H9 (cell line): ENCODE results near the gene PTK7. TPM values are rescaled to one million over a fixed set of nuclear protein-coding genes. Genes with fewer than 3 reads are reported as not detected.

Experiments
- DNase-seq: peaks from one replicate; pipeline ENCODE4 v3.0.0-alpha.2; 2017
- H2AFZ ChIP-seq: one replicate; pipeline ENCODE4 v1.6.1; 2013; ENCODE audit warnings: mild to moderate bottlenecking, low read length, control low read depth, moderate library complexity
- H2AK5ac ChIP-seq: 2 replicates; pipeline ENCODE4 v1.6.1; 2013; ENCODE audit warnings: low read length, control low read depth, mixed read lengths; ENCODE audit not compliant: insufficient read length
- H2BK120ac ChIP-seq: one replicate; pipeline ENCODE4 v1.6.1; 2013; ENCODE audit warnings: low read depth, mild to moderate bottlenecking, low read length, control low read depth, inconsistent platforms; ENCODE audit not compliant: poor library complexity, severe bottlenecking
- H2BK12ac ChIP-seq: 2 replicates; pipeline ENCODE4 v1.6.1; 2013; ENCODE audit warnings: low read length, control low read depth, mixed read lengths, low read depth; ENCODE audit not compliant: insufficient read length
- H2BK15ac ChIP-seq: 2 replicates; pipeline ENCODE4 v1.6.1; 2013; ENCODE audit warnings: low read depth, low read length, control low read depth
- H2BK20ac ChIP-seq: one replicate; pipeline ENCODE4 v1.6.1; 2013; ENCODE audit warnings: low read depth, mild to moderate bottlenecking, low read length, control low read depth, inconsistent platforms; ENCODE audit not compliant: poor library complexity, severe bottlenecking
- H2BK5ac ChIP-seq: 2 replicates; pipeline ENCODE4 v1.6.1; 2013; ENCODE audit warnings: low read length, control low read depth, mixed read lengths; ENCODE audit not compliant: insufficient read length
- H3K14ac ChIP-seq: 2 replicates; pipeline ENCODE4 v1.6.1; 2013; ENCODE audit warnings: low read length, control low read depth; ENCODE audit not compliant: insufficient read depth
- H3K18ac ChIP-seq: 2 replicates; pipeline ENCODE4 v1.6.1; 2013; ENCODE audit warnings: low read depth, mild to moderate bottlenecking, mixed read lengths, low read length, control low read depth; ENCODE audit not compliant: insufficient read length
- H3K23ac ChIP-seq: 2 replicates; pipeline ENCODE4 v1.6.1; 2013; ENCODE audit warnings: low read length, control low read depth, mixed read lengths, low read depth; ENCODE audit not compliant: insufficient read length
- H3K23me2 ChIP-seq: 2 replicates; pipeline ENCODE4 v1.6.1; 2013; ENCODE audit warnings: low read depth, mild to moderate bottlenecking, mixed read lengths, low read length, control low read depth; ENCODE audit not compliant: insufficient read length, poor library complexity, severe bottlenecking
- H3K27ac ChIP-seq: 2 replicates; pipeline ENCODE4 v1.5.1; 2013; ENCODE audit warnings: low read length, control low read depth, mixed read lengths, low read depth; ENCODE audit not compliant: insufficient read length
- H3K27me3 ChIP-seq: 2 replicates; pipeline ENCODE4 v1.6.1; 2013; ENCODE audit warnings: low read length, control low read depth, inconsistent platforms; ENCODE audit not compliant: insufficient read depth
- H3K4ac ChIP-seq: 2 replicates; pipeline ENCODE4 v1.6.1; 2013; ENCODE audit warnings: low read depth, mild to moderate bottlenecking, control low read depth, inconsistent platforms, low read length, moderate library complexity
- H3K4me1 ChIP-seq: 2 replicates; pipeline ENCODE4 v1.6.1; 2013; ENCODE audit warnings: low read length, control low read depth, inconsistent platforms; ENCODE audit not compliant: insufficient read depth
- H3K4me2 ChIP-seq: 2 replicates; pipeline ENCODE4 v1.6.1; 2013; ENCODE audit warnings: low read length, control low read depth, mixed read lengths; ENCODE audit not compliant: insufficient read length, insufficient read depth
- H3K56ac ChIP-seq: 2 replicates; pipeline ENCODE4 v1.6.1; 2013; ENCODE audit warnings: low read depth, mild to moderate bottlenecking, mixed read lengths, low read length, control low read depth; ENCODE audit not compliant: insufficient read length
- H3K79me1 ChIP-seq: 2 replicates; pipeline ENCODE4 v1.6.1; 2013; ENCODE audit warnings: low read depth, mild to moderate bottlenecking, moderate library complexity, low read length, control low read depth, inconsistent platforms; ENCODE audit not compliant: insufficient read depth, poor library complexity, severe bottlenecking
- H3K79me2 ChIP-seq: 2 replicates; pipeline ENCODE4 v1.6.1; 2013; ENCODE audit warnings: low read length, control low read depth, inconsistent platforms; ENCODE audit not compliant: insufficient read depth
- H3K9ac ChIP-seq: 2 replicates; pipeline ENCODE4 v1.6.1; 2013; ENCODE audit warnings: low read length, control low read depth, mixed read lengths; ENCODE audit not compliant: insufficient read length; ENCODE audit errors: extremely low read depth
- H3K9me3 ChIP-seq: one replicate; pipeline ENCODE4 v1.6.1; 2013; ENCODE audit warnings: low read depth, low read length, inconsistent platforms; ENCODE audit not compliant: control insufficient read depth
- H3T11ph ChIP-seq: one replicate; pipeline ENCODE4 v1.6.1; 2013; ENCODE audit warnings: mild to moderate bottlenecking, low read length, control low read depth, inconsistent platforms
- H4K20me1 ChIP-seq: one replicate; pipeline ENCODE4 v1.6.1; 2013; ENCODE audit not compliant: control insufficient read depth, insufficient read length, insufficient read depth
- H4K5ac ChIP-seq: 2 replicates; pipeline ENCODE4 v1.6.1; 2013; ENCODE audit warnings: low read depth, mild to moderate bottlenecking, mixed read lengths, low read length, control low read depth; ENCODE audit not compliant: insufficient read length
- H4K8ac ChIP-seq: replicated peaks from 2 replicates; pipeline ENCODE4 v1.6.1; 2013; ENCODE audit warnings: low read length, control low read depth, mixed read lengths, low read depth; ENCODE audit not compliant: insufficient read length
- H4K91ac ChIP-seq: 2 replicates; pipeline ENCODE4 v1.6.1; 2013; ENCODE audit warnings: low read depth, mild to moderate bottlenecking, moderate library complexity, mixed read lengths, low read length, control low read depth; ENCODE audit not compliant: insufficient read length
- H3K27ac Mint-ChIP-seq, 3 experiments: 2 replicates in 2 of 3; 3 replicates in 1 of 3; pipeline ENCODE4 v1.8.0; 2020 to 2021; ENCODE audit warnings: mixed read lengths in 3 of 3, mild to moderate bottlenecking in 1 of 3, moderate library complexity in 1 of 3
- H3K27me3 Mint-ChIP-seq: 2 replicates; pipeline ENCODE4 v1.8.0; 2021; ENCODE audit warnings: low read depth, mild to moderate bottlenecking, moderate library complexity, mixed read lengths
- H3K36me3 Mint-ChIP-seq, 3 experiments: 2 replicates in 2 of 3; 3 replicates in 1 of 3; pipeline ENCODE4 v1.8.0; 2020 to 2021; ENCODE audit warnings: low read depth in 3 of 3, mixed read lengths in 3 of 3; ENCODE audit not compliant: insufficient read depth in 1 of 3
- H3K4me1 Mint-ChIP-seq, 2 experiments: 2 replicates each; pipeline ENCODE4 v1.8.0; 2020; ENCODE audit warnings: mixed read lengths in 2 of 2
- H3K4me3 Mint-ChIP-seq, 2 experiments: 2 replicates in 1 of 2; 3 replicates in 1 of 2; pipeline ENCODE4 v1.8.0; 2020 to 2021; ENCODE audit warnings: mild to moderate bottlenecking in 2 of 2, mixed read lengths in 2 of 2, moderate library complexity in 1 of 2
- H3K9me3 Mint-ChIP-seq, 2 experiments: 2 replicates in 1 of 2; 3 replicates in 1 of 2; pipeline ENCODE4 v1.8.0; 2020; ENCODE audit warnings: mild to moderate bottlenecking in 2 of 2, mixed read lengths in 2 of 2, moderate library complexity in 1 of 2
- CTCF ChIP-seq: fragments of 200-600 bp; sonication (generic); conservative IDR thresholded peaks from 3 replicates; pipeline ENCODE4 v1.8.0; 2021; ENCODE audit warnings: antibody characterized with exemption, mild to moderate bottlenecking
- WGBS: extraction: QIAGEN DNeasy Blood & Tissue Kit; methylation state at CpG from one replicate; pipeline ENCODE4 v1.1.7; 2013; ENCODE audit warnings: missing lambda C conversion rate, low lambda C conversion rate, mixed read lengths; ENCODE audit not compliant: insufficient read length; ENCODE audit errors: extremely low coverage; 5-methylcytosine and 5-hydroxymethylcytosine counted together
- total RNA-seq: library from RNA; stranded (reverse); gene quantifications from 2 replicates; pipeline ENCODE4 v1.2.1, GENCODE V29; 2021

The PTK7 gene
- total RNA-seq, 1 experiment from 2014 or later: 128 TPM

- no peak overlapping the region for H3K9ac ChIP-seq
- no CpG with 5 or more reads among the region's 2 CpGs for WGBS
- Mint-ChIP-seq H3K36me3 (peaks cover 41 to 90% (median 70%) of the 10 kb centered on the region in 3 experiments; a peak in 6 of 7 replicates), H3K27ac (no peak overlapping the region), H3K4me3 (no peak overlapping the region), H3K27me3 (no peaks in the 10 kb centered on the region; the same call in none of the 2 replicates), H3K4me1 (no peaks in the 10 kb centered on the region), H3K9me3 (no peaks in the 10 kb centered on the region)
- H3K4ac ChIP-seq: no peak overlapping the region
- H3K27me3 ChIP-seq: no peaks in the 10 kb centered on the region
- H3K27ac ChIP-seq: no peak overlapping the region
- H4K91ac ChIP-seq: no peak overlapping the region
- DNase-seq: no peak
- no peak overlapping the region for H3K23ac ChIP-seq
- H3K9me3 ChIP-seq: no peaks in the 10 kb centered on the region
- H3K14ac ChIP-seq: no peak overlapping the region
- H3T11ph ChIP-seq: no peak overlapping the region
- no peaks in the 10 kb centered on the region for H3K79me2 ChIP-seq
- H3K18ac ChIP-seq: no peak overlapping the region
- no peaks in the 10 kb centered on the region for H3K4me1 ChIP-seq
- H4K8ac ChIP-seq: no peak overlapping the region
- TF ChIP-seq CTCF: no peak
- H2BK5ac ChIP-seq: no peak overlapping the region
- no peak overlapping the region for H2BK120ac ChIP-seq
- no peaks in the 10 kb centered on the region for H3K79me1 ChIP-seq
- H3K23me2 ChIP-seq: no peaks in the 10 kb centered on the region
- no peak overlapping the region for H3K4me2 ChIP-seq
- H2AK5ac ChIP-seq: no peak overlapping the region
- no peak overlapping the region for H2AFZ ChIP-seq
- H2BK20ac ChIP-seq: no peak overlapping the region
- no peak overlapping the region for H3K56ac ChIP-seq
- H4K20me1 ChIP-seq: no peaks in the 10 kb centered on the region
- no peak overlapping the region for H4K5ac ChIP-seq
- no peak overlapping the region for H2BK15ac ChIP-seq
- no peak overlapping the region for H2BK12ac ChIP-seq
Measured at GRCh38 chr6:43033496-43034189, 42.5 kb upstream of the PTK7 start.
